NCI-H345 (cell line): Measurements from ENCODE around the gene TOMM20.
"Not testable (repeated sequence)": the region's sequence is repeated elsewhere in the genome, so short reads cannot be mapped to it uniquely, and the experiment has no call there.

Experiments
- DNase-seq: peaks from one replicate; lab custom pipeline; 2025; lab: John Stamatoyannopoulos, UW

TOMM20 gene

GRCh38 chr1:235128456-235129328, at the start of gene TOMM20:
Gene TOMM20, minus strand, starts transcription at chr1:235128837. Its CDS starts 122 bp downstream, at chr1:235128715.
- peak; percentile 98 for DNase-seq

DNA sequence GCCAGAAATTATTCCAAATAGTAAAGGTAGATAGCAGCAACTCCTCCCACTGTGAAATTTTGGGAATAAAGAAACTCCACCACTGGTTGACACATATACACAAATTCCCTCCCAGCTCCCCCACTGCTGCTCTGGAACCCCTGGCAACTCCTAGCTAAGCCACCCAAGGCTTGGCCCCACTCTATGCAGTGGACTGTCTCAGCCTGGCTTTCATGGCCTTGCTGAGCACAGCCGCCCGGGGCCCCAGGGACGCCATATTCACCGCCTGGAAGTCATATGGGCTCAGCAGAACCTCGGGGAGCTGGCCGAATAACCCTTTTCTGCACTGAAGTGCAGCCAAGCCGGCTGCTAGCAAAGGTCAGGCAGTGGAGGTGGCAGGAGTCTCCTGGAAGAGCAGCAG, 47.8 kb upstream of the TOMM20 start:
- DNase-seq = no peak

GRCh38 chr1:235169986-235170385, 41.3 kb upstream of the TOMM20 start:
- no peak for DNase-seq

DNA sequence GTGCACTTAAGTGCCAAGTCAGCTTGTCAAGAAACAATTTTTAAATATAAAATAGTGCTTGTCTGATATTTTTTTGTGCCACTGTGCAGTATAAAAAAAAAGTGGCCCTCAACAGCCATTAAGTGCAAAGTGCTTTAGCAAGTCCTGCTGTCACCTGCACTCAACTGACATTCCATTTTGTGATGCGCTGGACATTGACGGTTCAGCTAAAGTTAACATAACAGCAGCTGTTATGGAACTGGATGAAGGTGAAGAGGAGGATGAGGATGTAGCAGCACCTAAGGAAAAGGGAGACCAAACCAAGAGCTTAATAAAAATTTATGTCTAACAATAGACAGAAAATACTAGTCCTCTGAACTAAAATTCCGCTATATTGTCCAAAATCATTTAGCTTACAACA, 39.7 kb upstream of the TOMM20 start:
- DNase-seq = no peak

DNA sequence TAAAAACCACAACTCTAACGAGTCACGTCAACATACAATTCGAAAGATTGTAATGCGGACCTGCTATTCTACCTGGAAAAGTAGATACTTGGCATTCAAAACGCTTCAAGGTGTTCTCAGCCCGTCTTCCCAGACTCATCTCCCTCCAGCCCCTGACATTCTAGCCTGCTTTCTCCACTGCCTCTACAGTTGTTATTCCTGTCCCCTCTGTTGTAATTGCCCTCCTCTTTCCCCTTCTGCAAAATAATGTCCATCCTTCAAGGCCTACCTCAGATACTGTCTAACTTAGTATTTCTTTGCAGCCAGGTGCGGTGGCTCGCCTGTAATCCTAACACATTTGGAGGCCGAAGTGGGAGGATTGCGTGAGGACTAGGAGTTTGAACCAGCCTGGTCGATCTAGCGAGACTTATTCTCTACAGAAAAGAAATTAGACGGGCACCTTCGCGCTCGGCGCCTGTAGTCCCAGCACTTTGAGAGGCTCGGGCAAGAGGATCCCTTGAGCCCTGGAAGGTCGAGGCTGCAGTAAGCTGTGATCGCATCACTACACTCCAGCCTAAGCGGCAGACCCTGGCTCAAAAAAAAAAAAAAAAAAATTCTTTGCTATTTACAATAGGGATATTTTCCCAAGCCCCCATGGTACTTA, 33.2 kb upstream of the TOMM20 start:
- no peak for DNase-seq

- peak; percentile 93 for DNase-seq
Measured at GRCh38 chr1:235160957-235161684, 32.5 kb upstream of the TOMM20 start, which contains the start of gene RBM34. Gene RBM34, minus strand, starts transcription at chr1:235161250. Its CDS starts 24 bp downstream, at chr1:235161226.

GRCh38 chr1:235160383-235160956, 31.8 kb upstream of the TOMM20 start:
- DNase-seq = peak; percentile 61

- not testable (repeated sequence) for DNase-seq
Measured at GRCh38 chr1:235159930-235160329, 31.3 kb upstream of the TOMM20 start.

GRCh38 chr1:235159284-235159683, 30.6 kb upstream of the TOMM20 start:
- not testable (repeated sequence) for DNase-seq

DNA sequence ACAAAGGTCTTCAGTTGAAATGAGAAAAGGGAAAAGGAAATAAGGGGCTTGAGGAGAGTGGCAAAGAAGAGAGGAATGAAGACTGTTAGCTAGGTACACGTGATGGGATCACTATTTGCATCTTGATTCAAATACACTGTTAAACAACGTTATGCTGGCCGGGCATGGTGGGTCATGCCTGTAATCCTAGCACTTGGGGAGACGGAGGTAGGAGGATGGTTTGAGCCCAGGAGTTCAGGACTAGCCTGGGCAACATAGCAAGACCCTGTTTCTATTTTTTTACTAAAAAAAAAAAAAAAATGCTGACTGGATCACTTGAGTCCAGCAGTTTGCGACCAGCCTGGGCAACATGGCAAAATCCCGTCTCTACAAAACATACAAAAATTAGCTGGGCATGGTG, 30.0 kb upstream of the TOMM20 start:
- DNase-seq = no peak

GRCh38 chr1:235157150-235157549, 28.5 kb upstream of the TOMM20 start:
- DNase-seq = no peak

GRCh38 chr1:235156740-235157139, 28.1 kb upstream of the TOMM20 start:
- no peak for DNase-seq

- no peak for DNase-seq
Measured at GRCh38 chr1:235156265-235156664, 27.6 kb upstream of the TOMM20 start.

DNA sequence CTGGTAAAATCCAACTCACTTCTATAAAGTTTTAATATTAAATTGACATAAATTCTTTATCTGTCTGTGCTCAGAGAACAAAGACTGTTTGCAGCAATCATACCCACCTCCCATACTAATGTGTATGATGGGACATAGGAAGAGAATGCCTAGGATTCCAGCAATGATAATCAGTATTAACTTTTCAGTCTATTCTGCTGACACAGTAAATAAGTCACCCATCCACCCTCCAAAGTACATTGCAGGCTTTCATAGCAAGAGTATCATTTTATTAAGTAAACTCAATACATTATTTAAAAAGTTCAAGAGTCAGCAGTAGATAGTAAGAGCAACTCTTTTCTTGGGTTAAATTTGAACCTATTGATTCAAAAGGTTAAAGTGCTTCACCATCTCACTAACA, 23.6 kb upstream of the TOMM20 start:
- DNase-seq = no peak

DNA sequence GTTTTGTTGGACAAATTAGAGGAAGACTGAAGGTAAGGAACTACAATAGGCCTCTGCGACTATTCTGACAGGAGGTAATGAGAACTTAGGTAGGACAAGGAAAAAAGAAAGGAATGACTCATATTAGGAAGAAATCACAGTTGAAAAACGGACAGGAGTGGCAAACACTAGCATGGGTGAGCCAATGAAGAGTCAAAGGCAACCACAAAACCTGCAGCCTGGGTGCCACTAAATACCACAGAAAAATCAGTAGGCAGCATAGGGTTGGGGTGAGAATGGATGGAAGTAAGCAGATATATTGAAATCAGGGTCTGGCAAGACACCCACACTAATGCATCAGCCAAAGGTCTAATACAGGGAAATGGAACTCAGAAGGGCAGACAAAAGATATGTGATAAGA, 22.4 kb upstream of the TOMM20 start:
- DNase-seq = no peak

- DNase-seq = no peak
Measured at GRCh38 chr1:235149824-235150223, 21.2 kb upstream of the TOMM20 start.

GRCh38 chr1:235147269-235147668, 18.6 kb upstream of the TOMM20 start:
- DNase-seq = no peak

DNA sequence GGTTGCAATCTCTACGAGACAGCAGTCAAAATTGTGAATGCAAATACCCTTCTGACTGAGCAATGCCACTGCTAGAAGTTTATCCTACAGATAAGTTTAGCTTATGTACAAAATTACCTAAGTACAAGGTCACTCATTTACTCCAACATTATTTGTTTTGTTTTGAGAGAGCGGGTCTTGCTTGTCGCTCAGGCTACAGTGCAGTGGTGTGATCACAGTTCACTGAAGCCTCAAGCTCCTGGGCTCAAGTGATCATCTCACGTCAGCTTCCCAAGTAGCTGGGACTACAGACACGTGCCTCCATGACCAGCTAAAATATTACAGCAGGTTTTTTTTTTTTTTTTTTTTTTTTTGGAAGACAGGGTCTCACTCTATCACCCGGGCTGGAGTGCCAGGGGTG, 17.0 kb upstream of the TOMM20 start:
- DNase-seq = no peak

DNA sequence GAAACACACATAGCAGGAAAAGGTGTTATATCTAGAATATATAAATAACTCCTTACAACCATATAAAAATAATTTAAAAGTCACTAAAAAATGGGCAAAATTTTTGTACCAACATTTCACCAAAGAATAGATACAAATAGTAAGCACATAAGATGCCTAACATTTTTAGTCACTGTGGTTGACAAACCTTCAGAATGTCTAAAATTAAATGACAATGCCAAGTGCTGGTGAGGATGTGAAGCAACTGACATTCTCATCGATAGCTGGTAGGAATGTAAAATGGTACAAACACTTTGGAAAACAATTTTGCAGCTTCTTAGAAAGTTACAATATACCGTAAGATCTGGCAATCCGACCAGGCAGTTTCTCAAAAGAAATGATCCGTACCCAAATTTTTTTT, 14.4 kb upstream of the TOMM20 start:
- no peak for DNase-seq

GRCh38 chr1:235139315-235139714, 10.7 kb upstream of the TOMM20 start:
- no peak for DNase-seq

GRCh38 chr1:235138821-235139220, 10.2 kb upstream of the TOMM20 start:
- DNase-seq = no peak

DNA sequence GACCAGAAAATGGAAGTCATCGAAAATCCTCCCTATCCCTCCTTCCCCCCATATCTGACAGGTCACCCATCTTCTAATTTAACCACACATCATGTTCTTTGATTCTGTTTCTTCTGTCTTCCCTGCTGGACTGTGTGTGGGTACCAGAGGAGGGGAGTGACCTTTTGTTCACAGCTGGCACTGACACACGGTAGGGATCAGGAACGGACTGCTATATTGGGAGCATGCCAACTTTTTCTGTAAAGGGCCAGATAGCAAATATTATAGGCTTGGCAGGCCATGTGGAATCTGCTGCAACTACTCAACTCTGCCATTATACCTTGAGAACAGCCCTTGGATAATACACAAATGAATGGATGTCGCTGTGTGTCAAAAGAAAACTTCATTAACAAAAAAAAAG, 7.5 kb upstream of the TOMM20 start:
- no peak for DNase-seq
